GM12873 (cell line): ENCODE results near the gene SMIM29.

ENCODE experiments used
- TF ChIP-seq, protein P1 (sequence below): IDR thresholded peaks from 2 replicates; pipeline ENCODE4 v1.5.1; 2012; ENCODE audit warnings: low read depth, mild to moderate bottlenecking, moderate library complexity, low read length, control low read depth; ENCODE audit not compliant: insufficient read depth; ENCODE audit errors: missing control alignments

SMIM29 gene

DNA sequence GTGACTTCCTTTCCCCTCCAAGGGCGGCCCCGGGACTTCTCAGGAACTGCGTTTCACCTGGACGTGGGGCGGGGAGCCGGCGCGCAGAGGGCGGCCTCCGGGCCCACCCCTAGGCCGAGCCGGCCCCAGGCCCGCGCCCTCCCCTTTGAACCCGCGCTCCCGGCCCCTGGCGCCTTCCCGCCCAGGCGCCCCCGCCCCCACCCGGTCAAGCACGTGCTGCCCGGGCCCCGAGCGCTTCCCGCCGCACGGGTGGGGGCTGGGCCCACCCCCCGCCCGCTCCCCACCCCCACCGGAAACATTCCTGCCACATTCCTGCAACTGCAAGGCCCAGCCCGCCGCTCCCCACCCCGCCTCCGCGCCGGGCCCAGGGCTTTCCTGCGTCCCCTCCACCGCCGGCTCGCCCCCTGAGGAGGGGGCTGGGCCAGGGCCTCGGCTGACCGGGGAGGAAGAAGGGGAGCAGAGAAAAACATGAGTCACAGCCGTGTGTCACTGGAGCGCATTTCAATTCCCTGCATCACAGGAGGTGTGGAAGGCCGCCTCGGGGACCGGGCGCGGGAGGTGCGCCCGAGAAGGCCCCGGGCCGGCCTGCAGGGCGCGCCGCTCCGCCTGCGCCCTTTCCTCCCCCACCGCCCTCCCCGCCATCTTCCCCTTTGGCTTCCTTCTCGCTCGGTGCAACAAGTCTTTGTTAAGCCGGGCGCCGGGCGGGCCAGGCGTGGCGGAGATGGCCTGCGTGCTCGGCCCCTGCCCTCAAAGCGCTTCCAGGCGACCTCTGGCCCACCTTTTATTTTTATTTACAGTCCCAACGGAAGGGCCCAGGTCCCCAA, 13.3 kb downstream of the SMIM29 start:
- TF ChIP-seq, protein P1, sequence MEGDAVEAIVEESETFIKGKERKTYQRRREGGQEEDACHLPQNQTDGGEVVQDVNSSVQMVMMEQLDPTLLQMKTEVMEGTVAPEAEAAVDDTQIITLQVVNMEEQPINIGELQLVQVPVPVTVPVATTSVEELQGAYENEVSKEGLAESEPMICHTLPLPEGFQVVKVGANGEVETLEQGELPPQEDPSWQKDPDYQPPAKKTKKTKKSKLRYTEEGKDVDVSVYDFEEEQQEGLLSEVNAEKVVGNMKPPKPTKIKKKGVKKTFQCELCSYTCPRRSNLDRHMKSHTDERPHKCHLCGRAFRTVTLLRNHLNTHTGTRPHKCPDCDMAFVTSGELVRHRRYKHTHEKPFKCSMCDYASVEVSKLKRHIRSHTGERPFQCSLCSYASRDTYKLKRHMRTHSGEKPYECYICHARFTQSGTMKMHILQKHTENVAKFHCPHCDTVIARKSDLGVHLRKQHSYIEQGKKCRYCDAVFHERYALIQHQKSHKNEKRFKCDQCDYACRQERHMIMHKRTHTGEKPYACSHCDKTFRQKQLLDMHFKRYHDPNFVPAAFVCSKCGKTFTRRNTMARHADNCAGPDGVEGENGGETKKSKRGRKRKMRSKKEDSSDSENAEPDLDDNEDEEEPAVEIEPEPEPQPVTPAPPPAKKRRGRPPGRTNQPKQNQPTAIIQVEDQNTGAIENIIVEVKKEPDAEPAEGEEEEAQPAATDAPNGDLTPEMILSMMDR = no peak

DNA sequence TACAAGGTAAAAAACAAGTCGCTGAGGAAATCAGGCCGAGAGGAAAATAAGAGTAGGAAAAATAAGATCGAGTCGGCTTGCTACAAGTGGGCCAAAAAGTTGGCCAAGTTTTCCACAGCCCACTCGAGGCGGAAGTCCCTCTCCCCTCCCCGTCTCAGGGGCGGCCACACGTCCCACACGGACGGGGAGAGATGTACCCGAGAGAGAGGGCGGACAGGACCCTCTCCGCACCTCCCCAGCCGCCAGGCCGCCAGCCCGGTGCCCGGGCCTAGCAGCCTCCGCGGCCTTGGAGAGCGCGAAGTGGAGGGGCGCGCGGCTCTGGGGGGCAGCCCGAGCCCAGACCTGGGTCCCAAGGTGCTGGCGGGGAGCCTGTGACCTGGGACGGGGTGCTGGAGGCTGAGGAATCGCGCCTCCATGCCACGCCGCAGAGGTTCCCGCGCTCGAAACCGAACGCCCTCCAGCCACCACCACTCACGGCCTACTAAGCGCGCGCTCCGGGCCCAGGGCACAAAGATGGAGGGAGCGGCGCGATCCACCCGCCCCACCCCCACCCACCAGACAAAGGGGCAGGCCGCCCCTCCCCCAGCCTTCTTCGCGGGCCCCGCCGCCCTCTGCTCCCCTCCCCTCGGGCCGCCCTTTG, 14.0 kb downstream of the SMIM29 start:
- TF ChIP-seq, protein P1 = no peak

DNA sequence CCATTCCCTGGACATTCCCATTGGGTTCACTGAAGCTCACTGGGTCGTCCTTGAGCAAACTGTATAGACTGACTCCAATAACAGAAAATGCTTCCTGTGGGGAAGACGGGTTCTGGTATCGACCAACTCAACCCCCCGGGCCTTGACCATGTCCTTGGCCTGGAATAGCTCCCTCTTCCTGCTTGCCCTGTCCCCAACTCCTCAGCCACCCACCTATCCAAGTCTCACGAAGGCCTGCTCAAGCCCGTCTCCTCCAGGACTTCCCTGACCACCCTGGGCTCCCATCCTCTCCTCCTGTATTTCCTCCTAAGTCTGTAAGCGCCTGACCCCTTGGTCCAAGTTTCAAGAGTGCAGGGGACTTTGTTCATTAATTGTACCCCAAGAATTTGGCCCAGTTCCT, 14.9 kb downstream of the SMIM29 start:
- TF ChIP-seq, protein P1 = no peak

GRCh38 chr6:34232901-34233300, 15.9 kb downstream of the SMIM29 start:
- TF ChIP-seq, protein P1 = no peak

GRCh38 chr6:34231566-34232336, 17.1 kb downstream of the SMIM29 start:
- TF ChIP-seq, protein P1 = no peak

DNA sequence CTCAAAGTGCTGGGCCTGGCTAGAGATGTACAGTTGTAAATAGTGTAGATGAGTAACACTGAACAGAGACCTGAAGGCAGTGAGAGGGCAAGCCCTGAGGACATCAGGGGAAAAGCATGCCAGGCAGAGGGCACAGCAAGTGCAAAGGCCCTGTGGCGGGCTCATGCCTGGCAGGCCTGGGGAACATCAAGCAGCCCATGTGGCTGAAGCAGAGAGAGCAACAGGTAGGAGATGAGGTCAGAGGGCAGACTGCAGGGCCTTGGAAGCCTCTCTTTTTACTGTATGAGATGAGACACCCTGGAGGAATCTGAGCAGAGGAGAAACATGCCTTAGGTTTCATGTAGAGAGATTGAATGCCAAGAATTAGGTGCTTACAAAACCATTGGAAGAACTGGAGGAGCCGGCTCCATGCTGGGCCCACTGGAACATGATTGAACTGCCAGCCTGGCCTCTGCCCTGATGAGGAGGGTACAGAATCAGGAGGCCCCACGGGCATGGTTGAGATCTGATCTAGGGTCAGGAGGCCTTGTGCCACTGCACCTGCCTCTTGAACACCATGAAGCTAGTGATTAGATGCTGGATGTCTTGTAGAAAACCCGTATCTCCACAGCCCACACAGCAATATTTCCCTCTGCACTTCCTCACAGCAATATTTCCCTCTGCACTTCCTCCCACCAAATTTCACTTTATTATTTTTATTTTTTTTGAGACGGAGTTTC, 18.0 kb downstream of the SMIM29 start:
- TF ChIP-seq, protein P1 = no peak
